ENCODE measurements around the gene UQCRFS1. TPM values are rescaled to one million over a fixed set of nuclear protein-coding genes. Genes with fewer than 3 reads are reported as not detected.

Gene UQCRFS1
- 26.9 and 46.4 TPM in 2 replicates for total RNA-seq (ENCODE audit: low replicate concordance)

GRCh38 chr19:29212648-29213573 is at the start of gene UQCRFS1:
TSS of gene UQCRFS1 (minus strand) at chr19:29213151. CDS start at chr19:29213118, 33 bp downstream.
- DNase-seq (ENCODE audit: low read depth): peak; percentile 87
- H3K4me3 ChIP-seq (ENCODE audit: low read depth, low read length): peak within 1 kb of the TSS; percentile 84
- no peak for TF ChIP-seq CTCF (IDR thresholded peaks at IDR 0.05; ENCODE audit: insufficient read depth, low read length)

DNA sequence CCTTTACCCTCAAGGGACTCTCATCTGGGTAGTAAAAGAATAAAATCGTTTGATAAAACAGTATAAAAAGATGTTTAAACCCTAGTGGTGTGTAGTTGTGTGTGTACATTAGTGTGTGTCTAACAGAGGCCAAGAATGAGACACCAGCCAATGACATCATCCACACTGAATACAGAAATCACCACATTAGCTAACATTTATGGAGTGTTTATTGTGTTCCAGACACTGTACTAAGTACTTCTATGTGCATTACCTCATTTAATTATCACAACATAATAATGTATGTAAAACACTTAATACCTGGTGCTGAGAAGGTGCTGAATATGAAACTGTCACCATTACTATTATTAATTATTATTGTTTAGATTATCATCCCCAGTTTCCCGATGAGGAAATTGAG is 49.1 kb upstream of the UQCRFS1 start:
- no peak for DNase-seq (ENCODE audit: low read depth)
- H3K4me3 ChIP-seq (ENCODE audit: low read depth, low read length): no peak overlapping the region
- TF ChIP-seq CTCF (IDR thresholded peaks at IDR 0.05; ENCODE audit: insufficient read depth, low read length): no peak

DNA sequence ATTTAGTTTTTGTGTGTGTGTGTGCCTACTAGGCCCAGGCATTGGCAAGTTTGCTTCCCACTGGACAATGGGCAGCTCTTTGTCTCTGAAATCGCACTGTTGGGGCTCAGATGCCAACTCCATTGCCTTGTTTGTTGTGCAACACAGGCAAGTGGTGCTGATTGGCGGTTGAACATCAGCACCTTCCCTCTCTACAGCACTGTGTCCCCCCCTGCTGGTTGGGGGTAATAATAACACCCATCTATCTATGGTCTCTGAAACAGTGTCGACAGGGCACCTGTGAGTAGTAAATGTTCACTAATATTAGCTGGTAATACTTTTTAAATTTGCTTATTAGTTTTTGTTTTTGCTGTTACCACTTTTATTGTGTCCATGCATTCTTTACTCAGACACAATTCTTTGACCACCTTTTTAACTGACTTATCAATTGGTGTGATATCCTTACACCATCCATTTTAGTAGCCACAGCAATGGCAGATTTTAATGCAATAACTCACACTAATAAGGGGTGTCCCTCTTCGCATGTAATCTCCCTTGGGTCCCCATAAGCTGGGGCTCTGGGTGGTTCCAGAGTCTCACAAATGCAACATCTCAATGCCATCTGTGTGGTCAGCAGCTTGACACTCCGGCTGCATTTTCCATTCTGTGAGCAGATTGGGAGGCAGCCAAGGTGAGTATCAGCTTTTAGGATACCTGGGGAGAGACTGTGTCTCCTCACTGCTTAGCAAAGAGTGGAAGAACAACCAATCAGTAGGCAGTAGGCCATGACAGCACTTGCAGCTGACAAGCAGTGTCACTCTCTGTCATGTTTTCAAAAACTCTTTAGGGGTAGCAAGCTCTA is 47.7 kb upstream of the UQCRFS1 start:
- no peak overlapping the region for H3K4me3 ChIP-seq (ENCODE audit: low read depth, low read length)
- peak; percentile 26 for DNase-seq (ENCODE audit: low read depth)
- peak; percentile 48 for TF ChIP-seq CTCF (IDR thresholded peaks at IDR 0.05; ENCODE audit: insufficient read depth, low read length)

GRCh38 chr19:29259867-29260281 is 46.9 kb upstream of the UQCRFS1 start:
- no peak for DNase-seq (ENCODE audit: low read depth)
- H3K4me3 ChIP-seq (ENCODE audit: low read depth, low read length): no peak overlapping the region
- no peak for TF ChIP-seq CTCF (IDR thresholded peaks at IDR 0.05; ENCODE audit: insufficient read depth, low read length)

DNA sequence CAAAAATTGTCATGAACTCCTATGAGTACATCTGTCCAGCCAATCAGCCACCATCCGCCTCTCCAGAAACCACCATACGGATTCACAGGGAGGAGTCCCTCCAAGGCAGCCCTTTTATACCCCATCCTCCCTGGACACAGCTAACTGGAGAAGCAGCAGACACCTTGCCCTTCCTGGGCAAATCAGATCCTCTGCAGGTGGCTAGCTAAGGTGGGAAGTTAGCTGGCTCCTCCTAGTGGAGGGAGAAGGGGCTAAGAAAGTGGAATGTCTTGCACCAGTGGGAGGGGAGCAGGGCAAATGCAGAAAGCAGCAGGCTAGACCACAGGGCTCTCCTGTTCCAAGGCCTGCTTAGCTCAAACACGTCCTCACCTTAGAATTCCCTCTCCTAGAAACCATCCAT is 46.2 kb upstream of the UQCRFS1 start:
- DNase-seq (ENCODE audit: low read depth): peak; percentile 6
- no peak overlapping the region for H3K4me3 ChIP-seq (ENCODE audit: low read depth, low read length)
- TF ChIP-seq CTCF (IDR thresholded peaks at IDR 0.05; ENCODE audit: insufficient read depth, low read length): peak; percentile 31

DNA sequence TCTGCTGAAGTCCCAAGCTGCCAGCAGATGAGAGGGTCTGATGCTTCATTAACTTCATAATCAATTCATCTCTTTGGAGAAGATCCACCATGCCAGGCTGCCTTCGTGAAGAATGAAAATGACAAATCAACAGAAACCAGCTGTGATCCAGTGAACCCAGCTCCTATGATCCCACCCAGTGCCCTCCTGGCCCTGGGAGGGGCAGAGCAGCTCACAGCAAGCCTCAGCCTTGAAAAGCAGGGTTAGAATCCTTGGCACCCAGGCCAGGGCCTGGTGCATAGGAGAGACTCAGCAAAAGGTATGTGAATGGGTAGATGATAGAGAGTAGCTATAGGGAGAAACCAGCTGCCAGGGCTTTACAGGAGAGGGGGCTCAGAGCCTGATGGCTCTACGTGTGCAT is 43.6 kb upstream of the UQCRFS1 start:
- TF ChIP-seq CTCF (IDR thresholded peaks at IDR 0.05; ENCODE audit: insufficient read depth, low read length): no peak
- DNase-seq (ENCODE audit: low read depth): no peak
- no peak overlapping the region for H3K4me3 ChIP-seq (ENCODE audit: low read depth, low read length)
